Measurements from ENCODE around the gene NRM. TPM values are rescaled to one million over a fixed set of nuclear protein-coding genes. Genes with fewer than 3 reads are reported as not detected.
A peak's percentile ranks its signal among the peaks of the same experiment; 100 is the strongest.

The NRM gene
- total RNA-seq, 1 donor from 2014 or later, result 25.1 TPM

GRCh38 chr6:30716879-30717128 lies 26.0 kb upstream of the NRM start:
- Histone ChIP-seq H3K36me3 (peaks cover 24 to 30% of the 10 kb centered on the region in 2 donors), H3K27me3 (no peaks in the 10 kb centered on the region), H3K27ac (peak overlapping the region; percentile 93 to 94), H3K4me3 (peak overlapping the region; percentile 69 to 77), H3K9me3 (no peaks in the 10 kb centered on the region), H3K4me1 (peaks cover 0 to 22% of the 10 kb centered on the region in 2 donors)
- DNase-seq (ENCODE audit: low spot score in 2 of 2), result no peak
- TF ChIP-seq, protein P1, sequence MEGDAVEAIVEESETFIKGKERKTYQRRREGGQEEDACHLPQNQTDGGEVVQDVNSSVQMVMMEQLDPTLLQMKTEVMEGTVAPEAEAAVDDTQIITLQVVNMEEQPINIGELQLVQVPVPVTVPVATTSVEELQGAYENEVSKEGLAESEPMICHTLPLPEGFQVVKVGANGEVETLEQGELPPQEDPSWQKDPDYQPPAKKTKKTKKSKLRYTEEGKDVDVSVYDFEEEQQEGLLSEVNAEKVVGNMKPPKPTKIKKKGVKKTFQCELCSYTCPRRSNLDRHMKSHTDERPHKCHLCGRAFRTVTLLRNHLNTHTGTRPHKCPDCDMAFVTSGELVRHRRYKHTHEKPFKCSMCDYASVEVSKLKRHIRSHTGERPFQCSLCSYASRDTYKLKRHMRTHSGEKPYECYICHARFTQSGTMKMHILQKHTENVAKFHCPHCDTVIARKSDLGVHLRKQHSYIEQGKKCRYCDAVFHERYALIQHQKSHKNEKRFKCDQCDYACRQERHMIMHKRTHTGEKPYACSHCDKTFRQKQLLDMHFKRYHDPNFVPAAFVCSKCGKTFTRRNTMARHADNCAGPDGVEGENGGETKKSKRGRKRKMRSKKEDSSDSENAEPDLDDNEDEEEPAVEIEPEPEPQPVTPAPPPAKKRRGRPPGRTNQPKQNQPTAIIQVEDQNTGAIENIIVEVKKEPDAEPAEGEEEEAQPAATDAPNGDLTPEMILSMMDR (IDR thresholded peaks at IDR 0.05), result no peak
- intact Hi-C loops (cut with DNase I), result loop anchor here (1.0 kb wide), 3 partner anchors 26 to 100 kb away; partner anchors contain the start of genes MRPS18B and PPP1R10

GRCh38 chr6:30714263-30714662 lies 23.5 kb upstream of the NRM start:
- Histone ChIP-seq H3K27me3 (no peaks in the 10 kb centered on the region), H3K4me3 (no peak overlapping the region), H3K9me3 (no peaks in the 10 kb centered on the region), H3K4me1 (peaks cover 0 to 19% of the 10 kb centered on the region in 2 donors), H3K27ac (no peak overlapping the region), H3K36me3 (peaks cover 46 to 56% of the 10 kb centered on the region in 2 donors)
- no peak for DNase-seq (ENCODE audit: low spot score in 2 of 2)
- intact Hi-C loops (cut with DNase I), result no loop called here
- TF ChIP-seq, protein P1 (IDR thresholded peaks at IDR 0.05), result no peak

GRCh38 chr6:30712441-30712945 lies 21.7 kb upstream of the NRM start:
- intact Hi-C loops (cut with DNase I), result no loop called here
- Histone ChIP-seq H3K27me3 (no peaks in the 10 kb centered on the region), H3K27ac (no peak overlapping the region), H3K36me3 (peaks cover 54 to 66% of the 10 kb centered on the region in 2 donors), H3K4me3 (no peak overlapping the region), H3K9me3 (no peaks in the 10 kb centered on the region), H3K4me1 (peaks cover 0 to 7% of the 10 kb centered on the region in 2 donors)
- DNase-seq (ENCODE audit: low spot score in 2 of 2), result no peak
- TF ChIP-seq, protein P1 (IDR thresholded peaks at IDR 0.05), result no peak

GRCh38 chr6:30711758-30712380 lies 21.1 kb upstream of the NRM start:
- intact Hi-C loops (cut with DNase I), result no loop called here
- no peak for DNase-seq (ENCODE audit: low spot score in 2 of 2)
- no peaks in the 10 kb centered on the region for H3K27me3 ChIP-seq
- H3K36me3 ChIP-seq, result peaks cover 60 to 72% of the 10 kb centered on the region in 2 donors
- H3K27ac ChIP-seq, result no peak overlapping the region
- H3K4me3 ChIP-seq, result no peak overlapping the region
- peaks cover 0 to 7% of the 10 kb centered on the region in 2 donors for H3K4me1 ChIP-seq
- no peaks in the 10 kb centered on the region for H3K9me3 ChIP-seq
- TF ChIP-seq, protein P1 (IDR thresholded peaks at IDR 0.05), result no peak

DNA sequence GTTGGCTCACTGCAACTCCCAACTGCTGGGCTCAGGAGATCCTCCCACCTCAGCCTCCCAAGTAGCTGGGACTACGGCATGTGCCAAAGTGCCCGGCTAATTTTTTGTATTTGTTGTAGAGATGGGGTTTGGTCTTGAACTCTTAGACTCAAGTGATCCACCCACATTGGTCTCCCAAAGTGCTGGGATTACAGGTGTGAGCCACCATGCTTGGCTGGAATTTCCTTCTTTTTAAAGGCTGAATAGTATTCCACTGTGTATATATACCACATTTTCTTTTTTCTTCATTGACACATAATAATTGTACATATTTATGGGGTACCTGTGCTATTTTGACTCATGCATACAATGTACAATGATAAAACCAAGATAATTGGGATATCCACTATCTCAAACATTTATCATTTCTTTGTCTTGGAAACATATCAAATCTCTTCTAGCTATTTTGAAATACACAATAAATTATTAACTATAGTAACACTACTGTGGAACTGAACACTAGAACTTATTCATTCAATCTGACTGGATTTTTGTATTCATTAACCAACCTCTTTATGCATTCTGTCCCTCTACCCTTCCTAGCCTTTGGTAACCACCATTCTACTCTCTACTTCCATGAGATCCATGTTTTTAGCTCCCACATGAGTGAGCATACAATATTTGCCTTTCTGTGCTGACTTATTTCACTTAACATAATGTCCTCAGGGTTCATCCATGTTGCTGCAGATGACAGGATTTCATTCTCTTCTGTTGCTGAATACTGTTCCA lies 18.5 kb upstream of the NRM start:
- DNase-seq (ENCODE audit: low spot score in 2 of 2), result no peak
- no peaks in the 10 kb centered on the region for H3K27me3 ChIP-seq
- H3K4me3 ChIP-seq, result no peak overlapping the region
- TF ChIP-seq, protein P1 (IDR thresholded peaks at IDR 0.05), result no peak
- H3K4me1 ChIP-seq, result no peaks in the 10 kb centered on the region
- H3K9me3 ChIP-seq, result no peaks in the 10 kb centered on the region
- no peak overlapping the region for H3K27ac ChIP-seq
- peaks cover 65 to 84% of the 10 kb centered on the region in 2 donors for H3K36me3 ChIP-seq
- intact Hi-C loops (cut with DNase I), result no loop called here
